Trophoblast cell (in vitro differentiated cells and primary cell): ENCODE results near the gene CLDN24.
A peak's percentile ranks its signal among the peaks of the same experiment; 100 is the strongest.

Experiments used
- DNase-seq, 2 donors: peaks; one replicate each; pipeline ENCODE4 v3.0.0-alpha.2; 2016
- H2AFZ ChIP-seq: 2 replicates; pipeline ENCODE4 v1.6.1; 2013; ENCODE audit warnings: low read length, moderate library complexity, mild to moderate bottlenecking; ENCODE audit not compliant: insufficient read depth, poor library complexity
- H2AK5ac ChIP-seq: 2 replicates; pipeline ENCODE4 v1.6.1; 2013; ENCODE audit warnings: mild to moderate bottlenecking, low read length
- H2BK120ac ChIP-seq: 2 replicates; pipeline ENCODE4 v1.6.1; 2013; ENCODE audit warnings: low read length, mild to moderate bottlenecking, moderate library complexity; ENCODE audit not compliant: insufficient read depth, poor library complexity
- H2BK12ac ChIP-seq: 2 replicates; pipeline ENCODE4 v1.6.1; 2013; ENCODE audit warnings: mild to moderate bottlenecking, low read length, moderate library complexity
- H2BK5ac ChIP-seq: 2 replicates; pipeline ENCODE4 v1.6.1; 2013; ENCODE audit warnings: low read length, low read depth, moderate library complexity, mild to moderate bottlenecking; ENCODE audit not compliant: poor library complexity
- H3K14ac ChIP-seq: 2 replicates; pipeline ENCODE4 v1.6.1; 2013; ENCODE audit warnings: mild to moderate bottlenecking, low read length
- H3K18ac ChIP-seq: 2 replicates; pipeline ENCODE4 v1.6.1; 2013; ENCODE audit warnings: mild to moderate bottlenecking, low read length
- H3K23ac ChIP-seq: 2 replicates; pipeline ENCODE4 v1.6.1; 2013; ENCODE audit warnings: low read length
- H3K27ac ChIP-seq: 2 replicates; pipeline ENCODE4 v1.5.1; 2013; ENCODE audit warnings: low read depth, mild to moderate bottlenecking, inconsistent platforms, low read length, moderate library complexity
- H3K27me3 ChIP-seq: 2 replicates; pipeline ENCODE4 v1.6.1; 2013; ENCODE audit warnings: inconsistent platforms, mild to moderate bottlenecking, low read length, moderate library complexity; ENCODE audit not compliant: insufficient read depth
- H3K36me3 ChIP-seq, 2 experiments: 1 replicate in 1 of 2; 2 replicates in 1 of 2; pipeline ENCODE4 v1.6.1; 2013; ENCODE audit warnings: low read length in 2 of 2, mild to moderate bottlenecking in 2 of 2, moderate library complexity in 1 of 2; ENCODE audit not compliant: insufficient read depth in 2 of 2, control insufficient read depth in 1 of 2
- H3K4ac ChIP-seq: 2 replicates; pipeline ENCODE4 v1.6.1; 2013; ENCODE audit warnings: low read depth, mild to moderate bottlenecking, low read length, moderate library complexity
- H3K4me1 ChIP-seq, 2 experiments: 1 replicate in 1 of 2; 2 replicates in 1 of 2; pipeline ENCODE4 v1.6.1; 2013; ENCODE audit warnings: low read length in 2 of 2, mild to moderate bottlenecking in 2 of 2, moderate library complexity in 1 of 2; ENCODE audit not compliant: insufficient read depth in 2 of 2, control insufficient read depth in 1 of 2
- H3K4me2 ChIP-seq: 2 replicates; pipeline ENCODE4 v1.6.1; 2013; ENCODE audit warnings: inconsistent platforms, mild to moderate bottlenecking, low read length, moderate library complexity
- H3K4me3 ChIP-seq: 2 replicates; pipeline ENCODE4 v1.5.1; 2013; ENCODE audit warnings: mild to moderate bottlenecking, low read depth, low read length, inconsistent platforms
- H3K79me1 ChIP-seq: one replicate; pipeline ENCODE4 v1.6.1; 2013; ENCODE audit warnings: low read length
- H3K79me2 ChIP-seq: 2 replicates; pipeline ENCODE4 v1.6.1; 2013; ENCODE audit warnings: low read length, mild to moderate bottlenecking; ENCODE audit not compliant: control insufficient read depth, insufficient read depth, poor library complexity
- H3K9ac ChIP-seq: 2 replicates; pipeline ENCODE4 v1.6.1; 2013; ENCODE audit warnings: mild to moderate bottlenecking, low read length
- H3K9me3 ChIP-seq: 2 replicates; pipeline ENCODE4 v1.6.1; 2013; ENCODE audit warnings: low read depth, mild to moderate bottlenecking, control low read depth, inconsistent platforms, low read length; ENCODE audit not compliant: insufficient read depth
- H4K12ac ChIP-seq: 2 replicates; pipeline ENCODE4 v1.6.1; 2013; ENCODE audit warnings: low read depth, mild to moderate bottlenecking, low read length, moderate library complexity
- H4K8ac ChIP-seq: 2 replicates; pipeline ENCODE4 v1.6.1; 2013; ENCODE audit warnings: low read depth, mild to moderate bottlenecking, low read length, moderate library complexity
- H4K91ac ChIP-seq: one replicate; pipeline ENCODE4 v1.6.1; 2013; ENCODE audit warnings: low read depth, mild to moderate bottlenecking, low read length, moderate library complexity
- WGBS: extraction: QIAGEN DNeasy Blood & Tissue Kit; methylation state at CpG from one replicate; pipeline ENCODE4 v1.1.7; 2013; ENCODE audit warnings: missing lambda C conversion rate; ENCODE audit not compliant: insufficient read length, insufficient coverage; ENCODE audit errors: extremely low coverage; 5-methylcytosine and 5-hydroxymethylcytosine counted together

CLDN24 gene

DNA sequence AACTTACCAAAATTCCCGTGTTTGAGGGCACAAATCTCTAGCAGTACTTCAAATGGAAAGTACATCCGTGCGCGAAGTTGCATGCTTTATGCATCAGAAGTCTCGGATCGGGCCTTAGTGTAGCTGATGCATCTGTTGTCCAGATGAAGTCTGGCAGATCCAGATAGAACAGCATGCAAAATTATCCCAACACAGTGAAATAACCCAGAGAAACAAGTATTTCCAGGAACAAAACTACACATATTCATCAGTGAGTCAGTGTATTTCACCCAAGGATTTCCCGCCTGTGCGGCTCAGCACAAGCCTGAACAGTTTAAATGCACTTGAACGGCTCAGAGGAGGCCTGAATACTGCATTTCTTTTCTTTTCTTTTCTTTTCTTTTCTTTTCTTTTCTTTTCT, 27.4 kb upstream of the CLDN24 start:
- Histone ChIP-seq H2AFZ (no peak overlapping the region), H3K9ac (no peak overlapping the region), H3K79me1 (no peaks in the 10 kb centered on the region), H3K79me2 (no peaks in the 10 kb centered on the region), H3K14ac (no peak overlapping the region), H2BK5ac (no peak overlapping the region), H3K18ac (no peak overlapping the region), H2BK120ac (no peak overlapping the region), H3K27me3 (no peaks in the 10 kb centered on the region), H2BK12ac (no peak overlapping the region), H4K91ac (no peak overlapping the region), H2AK5ac (no peak overlapping the region), H4K12ac (no peak overlapping the region), H3K23ac (no peak overlapping the region), H3K4me2 (no peak overlapping the region), H3K4me1 (no peaks in the 10 kb centered on the region), H3K9me3 (no peaks in the 10 kb centered on the region), H4K8ac (no peak overlapping the region), H3K36me3 (no peaks in the 10 kb centered on the region), H3K4me3 (no peak overlapping the region), H3K4ac (no peak overlapping the region), H3K27ac (no peak overlapping the region)
- DNase-seq = no peak
- no CpG with 5 or more reads among the region's 9 CpGs for WGBS

DNA sequence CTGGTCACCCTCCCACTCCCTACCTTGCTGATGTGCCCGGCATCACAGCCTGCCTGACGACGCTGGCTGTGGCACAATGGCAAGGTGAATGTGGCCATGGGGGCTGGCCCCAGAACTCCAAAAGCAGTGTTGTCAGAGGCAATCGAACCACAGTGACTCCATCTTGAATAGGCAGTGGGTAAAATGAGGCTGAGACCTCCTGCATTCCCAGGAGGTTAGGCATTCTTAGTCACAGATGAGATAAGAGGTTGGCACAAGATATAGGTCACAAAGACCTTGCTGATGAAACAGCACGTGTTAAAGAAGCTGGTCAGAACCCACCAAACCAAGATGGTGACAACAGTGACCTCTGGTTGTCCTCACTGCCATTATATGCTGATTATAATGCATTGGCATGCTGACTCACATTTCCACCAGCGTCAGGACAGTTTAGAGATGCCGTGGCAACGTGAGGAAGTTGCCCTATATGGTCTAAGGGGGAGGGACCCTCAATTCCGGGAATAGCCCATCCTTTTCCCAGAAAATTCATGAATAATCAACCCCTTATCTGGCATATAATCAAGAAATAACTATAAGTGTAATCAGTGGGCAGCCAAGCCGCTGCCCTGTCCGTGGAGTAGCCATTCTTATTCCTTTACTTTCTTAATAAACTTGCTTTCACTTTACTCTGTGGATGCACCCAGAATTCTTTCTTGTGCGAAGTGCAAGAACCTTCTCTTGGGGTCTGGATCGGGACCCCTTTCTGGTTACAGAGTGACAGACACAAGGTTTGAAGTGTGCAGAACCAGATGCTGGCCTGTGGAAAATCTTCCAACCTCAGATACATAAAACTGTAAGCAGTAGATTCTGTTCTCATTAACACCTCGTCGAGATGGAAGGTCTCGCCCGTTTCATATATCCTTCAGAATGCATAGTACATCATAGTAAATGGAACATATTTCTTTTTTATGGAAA, 26.8 kb upstream of the CLDN24 start:
- Histone ChIP-seq H4K91ac (no peak overlapping the region), H2BK120ac (no peak overlapping the region), H3K36me3 (no peaks in the 10 kb centered on the region), H2BK5ac (no peak overlapping the region), H3K79me2 (no peaks in the 10 kb centered on the region), H3K27ac (no peak overlapping the region), H4K12ac (no peak overlapping the region), H3K14ac (no peak overlapping the region), H3K4me2 (no peak overlapping the region), H3K18ac (no peak overlapping the region), H3K4me1 (no peaks in the 10 kb centered on the region), H3K23ac (no peak overlapping the region), H3K9ac (no peak overlapping the region), H2BK12ac (no peak overlapping the region), H4K8ac (no peak overlapping the region), H3K4ac (no peak overlapping the region), H3K9me3 (no peaks in the 10 kb centered on the region), H3K27me3 (no peaks in the 10 kb centered on the region), H2AFZ (no peak overlapping the region), H3K4me3 (no peak overlapping the region), H3K79me1 (no peaks in the 10 kb centered on the region), H2AK5ac (no peak overlapping the region)
- no CpG with 5 or more reads among the region's 17 CpGs for WGBS
- DNase-seq = peak in 1 of 2 donors; percentile 28

DNA sequence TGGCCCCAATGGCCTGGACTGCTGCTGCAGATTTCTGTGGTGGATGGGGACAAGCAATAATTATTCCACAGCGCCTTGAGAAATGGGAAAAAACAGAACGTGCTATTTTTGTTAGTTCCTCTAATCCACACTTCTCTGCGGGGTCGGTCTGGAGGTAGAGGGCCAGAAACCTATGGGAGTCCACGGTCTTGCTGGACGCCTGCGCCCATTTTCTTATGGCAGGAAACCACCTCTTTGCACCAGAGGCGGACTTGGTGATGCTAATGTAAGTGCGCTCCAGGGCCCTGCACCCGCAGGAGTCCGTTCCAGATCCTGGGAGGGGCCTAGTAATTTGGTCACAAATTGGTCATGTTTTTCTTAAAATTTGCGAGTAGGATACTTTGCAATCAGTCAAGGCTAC, 25.9 kb upstream of the CLDN24 start:
- no CpG with 5 or more reads among the region's 12 CpGs for WGBS
- H2BK5ac ChIP-seq = no peak overlapping the region
- H3K27ac ChIP-seq = no peak overlapping the region
- H3K4me1 ChIP-seq = no peaks in the 10 kb centered on the region
- H4K12ac ChIP-seq = no peak overlapping the region
- H3K23ac ChIP-seq = no peak overlapping the region
- H2AFZ ChIP-seq = no peak overlapping the region
- H3K4me3 ChIP-seq = no peak overlapping the region
- no peak overlapping the region for H3K18ac ChIP-seq
- no peaks in the 10 kb centered on the region for H3K36me3 ChIP-seq
- no peaks in the 10 kb centered on the region for H3K27me3 ChIP-seq
- H3K79me1 ChIP-seq = no peaks in the 10 kb centered on the region
- no peak overlapping the region for H3K4ac ChIP-seq
- H4K8ac ChIP-seq = no peak overlapping the region
- no peak overlapping the region for H4K91ac ChIP-seq
- H3K9me3 ChIP-seq = no peaks in the 10 kb centered on the region
- no peak overlapping the region for H3K14ac ChIP-seq
- H3K9ac ChIP-seq = no peak overlapping the region
- no peak for DNase-seq
- H3K79me2 ChIP-seq = no peaks in the 10 kb centered on the region
- H2AK5ac ChIP-seq = no peak overlapping the region
- no peak overlapping the region for H2BK120ac ChIP-seq
- H2BK12ac ChIP-seq = no peak overlapping the region
- no peak overlapping the region for H3K4me2 ChIP-seq

DNA sequence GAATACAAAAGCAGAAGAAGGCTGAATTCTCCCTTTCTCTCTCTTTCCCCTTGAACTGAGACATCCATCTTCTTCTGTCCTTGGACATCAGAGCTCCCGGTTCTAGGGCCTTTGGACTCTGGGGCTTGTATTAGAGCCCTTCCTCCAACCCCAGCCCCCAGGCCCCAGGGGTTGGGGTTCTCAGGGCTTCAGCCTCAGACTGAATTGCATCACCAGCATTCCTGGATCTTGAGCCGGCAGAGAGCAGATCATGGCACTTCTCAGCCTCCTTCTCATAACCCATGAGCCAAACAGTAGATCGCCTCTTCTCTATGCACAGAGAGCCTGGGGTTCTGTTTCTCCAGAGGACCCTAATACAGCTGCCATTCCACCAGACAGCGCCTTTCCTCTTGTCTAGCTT, 25.3 kb upstream of the CLDN24 start:
- Histone ChIP-seq H3K36me3 (no peaks in the 10 kb centered on the region), H3K4me2 (no peak overlapping the region), H2BK5ac (no peak overlapping the region), H3K4ac (no peak overlapping the region), H2BK120ac (no peak overlapping the region), H3K79me2 (no peaks in the 10 kb centered on the region), H2BK12ac (no peak overlapping the region), H4K8ac (no peak overlapping the region), H3K79me1 (no peaks in the 10 kb centered on the region), H3K14ac (no peak overlapping the region), H2AK5ac (no peak overlapping the region), H3K27me3 (no peaks in the 10 kb centered on the region), H3K4me1 (no peaks in the 10 kb centered on the region), H3K9ac (no peak overlapping the region), H3K9me3 (no peaks in the 10 kb centered on the region), H3K4me3 (no peak overlapping the region), H3K27ac (no peak overlapping the region), H2AFZ (no peak overlapping the region), H4K12ac (no peak overlapping the region), H3K18ac (no peak overlapping the region), H3K23ac (no peak overlapping the region), H4K91ac (no peak overlapping the region)
- no peak for DNase-seq
- no CpG with 5 or more reads among the region's 4 CpGs for WGBS
